GM21360 (cell line): ENCODE data around the gene AHCYL1.

ENCODE experiments used
- ATAC-seq: cut with Tn5 transposase; IDR thresholded peaks from one replicate; pipeline ENCODE4 v1.9.1; 2021; ENCODE audit warnings: mild to moderate bottlenecking, moderate library complexity; ENCODE audit not compliant: unreplicated experiment

AHCYL1 gene

DNA sequence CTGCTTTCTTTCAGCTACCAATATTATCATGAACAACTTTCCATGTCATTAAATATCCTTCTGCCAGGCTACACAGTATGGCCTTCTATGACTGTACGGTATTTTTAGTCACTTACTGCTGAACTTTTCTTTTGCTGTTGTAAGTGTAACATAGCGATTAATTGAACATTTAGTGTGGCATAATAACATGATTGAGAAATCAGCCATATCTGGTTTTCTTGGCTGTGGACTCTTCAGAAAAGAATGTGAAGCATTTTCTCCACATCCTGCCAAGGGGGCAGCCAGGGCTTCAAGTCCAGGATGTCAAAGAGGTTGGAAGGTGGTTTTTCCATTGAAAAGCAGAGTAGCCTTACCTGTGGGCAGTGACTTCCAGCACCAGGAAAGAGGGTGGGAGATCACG lies 8.8 kb upstream of the AHCYL1 start:
- no peak for ATAC-seq

DNA sequence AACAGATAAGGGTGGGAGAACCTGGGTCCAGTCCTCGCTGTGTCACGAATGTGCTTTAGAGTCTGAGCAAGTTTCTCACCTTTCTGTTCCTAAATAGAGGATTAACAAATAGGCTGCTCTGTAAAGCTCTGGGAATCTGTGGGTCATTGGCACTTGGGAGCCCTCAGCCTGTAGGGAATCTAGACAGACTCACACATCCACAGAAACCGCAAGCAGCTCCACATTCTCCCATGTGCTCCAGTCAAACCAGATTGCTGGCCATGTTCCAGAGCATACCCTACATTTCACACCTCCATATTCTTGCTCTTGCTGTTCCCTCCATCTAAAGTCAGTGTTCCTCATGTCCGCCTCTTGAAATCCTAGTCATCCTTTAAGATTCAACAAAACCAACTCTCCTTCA lies 7.8 kb upstream of the AHCYL1 start:
- ATAC-seq, result no peak

DNA sequence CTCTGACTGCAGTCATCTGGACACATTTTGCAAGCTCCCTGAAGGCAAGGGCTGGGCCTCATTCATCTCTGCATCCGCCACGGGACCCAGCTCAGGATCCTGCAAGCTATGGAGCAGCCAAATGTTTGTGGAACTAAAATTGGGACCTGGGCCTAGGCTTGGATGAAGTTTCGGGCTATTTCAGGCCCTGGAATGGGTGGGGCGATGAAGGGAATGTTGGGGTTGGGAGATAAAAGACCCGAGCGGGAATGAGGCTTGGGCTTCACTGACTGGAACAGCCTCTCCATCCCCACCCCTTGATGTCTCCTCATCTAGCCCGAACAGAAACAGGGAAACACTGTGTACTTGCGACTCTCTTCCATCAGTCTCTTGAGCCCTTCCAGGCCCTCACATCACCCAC lies 7.3 kb upstream of the AHCYL1 start:
- no peak for ATAC-seq

DNA sequence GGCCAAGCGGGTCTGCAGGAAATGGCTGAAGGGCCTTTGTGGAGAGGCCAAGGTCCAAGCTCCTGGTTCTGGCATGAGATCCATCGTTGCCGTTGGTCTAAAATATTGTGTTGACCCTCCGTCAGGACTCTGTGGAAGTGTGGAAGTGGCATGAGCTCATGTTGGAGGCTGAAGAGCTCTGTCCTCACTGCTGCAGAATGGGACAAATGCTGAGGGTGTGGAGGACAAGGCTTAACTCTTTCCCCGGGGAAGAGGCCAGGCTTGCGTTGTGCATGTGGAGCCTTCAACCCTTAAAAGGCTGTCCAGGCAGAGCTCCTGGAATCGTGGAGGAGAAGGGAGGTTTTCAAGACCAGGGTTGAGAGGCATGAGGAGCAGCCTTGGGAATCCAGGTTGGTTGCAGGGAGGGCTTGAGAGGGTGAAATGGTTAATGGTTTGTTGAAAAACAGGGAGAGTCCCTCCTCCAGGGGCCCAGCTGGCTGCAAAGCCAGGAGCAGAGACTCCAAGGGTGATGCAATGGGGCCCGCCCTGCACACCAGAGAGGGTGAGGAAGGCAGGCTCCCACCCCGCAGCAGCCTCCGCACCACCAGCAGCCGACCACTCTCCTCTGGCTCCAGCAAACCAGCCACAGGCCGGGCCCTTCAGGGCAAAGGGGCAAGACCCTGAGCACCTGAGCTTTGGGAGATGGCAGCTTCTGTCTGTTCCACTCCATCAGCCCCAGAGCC lies 6.7 kb upstream of the AHCYL1 start:
- no peak for ATAC-seq

DNA sequence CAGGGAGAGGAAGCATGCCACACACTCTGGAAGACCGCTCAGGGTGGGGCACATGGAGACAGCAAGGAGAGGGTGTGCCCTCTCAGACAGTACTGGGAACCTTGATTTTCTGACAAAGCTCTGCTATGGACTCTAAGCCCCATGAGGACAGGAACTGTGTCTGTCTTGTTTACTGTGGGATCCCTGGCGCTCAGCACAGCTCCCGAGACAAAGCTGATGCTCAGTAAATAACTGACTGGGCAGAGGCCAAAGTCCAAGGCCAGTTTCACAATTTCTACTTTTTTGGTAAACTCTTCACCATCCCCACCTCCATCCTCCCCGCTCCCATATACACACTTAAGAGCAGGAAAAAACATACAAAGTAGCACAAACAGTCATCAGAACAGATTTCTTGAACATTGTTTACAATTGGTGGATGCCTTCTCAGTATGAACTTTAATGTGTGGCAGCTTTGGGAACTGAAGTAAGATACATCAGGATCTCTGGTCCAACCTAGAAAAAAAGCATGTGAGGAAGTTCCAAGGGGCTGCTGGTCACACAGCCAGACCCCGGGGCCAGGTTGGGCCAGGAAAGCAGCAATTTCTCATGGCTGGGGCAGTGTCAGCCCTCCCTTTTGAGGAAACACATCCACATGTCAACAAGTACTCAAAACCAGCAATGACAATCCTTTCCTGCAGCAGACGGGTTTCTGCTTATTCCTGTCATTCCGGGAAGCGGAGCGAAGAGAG lies 5.6 kb upstream of the AHCYL1 start:
- ATAC-seq, result no peak

DNA sequence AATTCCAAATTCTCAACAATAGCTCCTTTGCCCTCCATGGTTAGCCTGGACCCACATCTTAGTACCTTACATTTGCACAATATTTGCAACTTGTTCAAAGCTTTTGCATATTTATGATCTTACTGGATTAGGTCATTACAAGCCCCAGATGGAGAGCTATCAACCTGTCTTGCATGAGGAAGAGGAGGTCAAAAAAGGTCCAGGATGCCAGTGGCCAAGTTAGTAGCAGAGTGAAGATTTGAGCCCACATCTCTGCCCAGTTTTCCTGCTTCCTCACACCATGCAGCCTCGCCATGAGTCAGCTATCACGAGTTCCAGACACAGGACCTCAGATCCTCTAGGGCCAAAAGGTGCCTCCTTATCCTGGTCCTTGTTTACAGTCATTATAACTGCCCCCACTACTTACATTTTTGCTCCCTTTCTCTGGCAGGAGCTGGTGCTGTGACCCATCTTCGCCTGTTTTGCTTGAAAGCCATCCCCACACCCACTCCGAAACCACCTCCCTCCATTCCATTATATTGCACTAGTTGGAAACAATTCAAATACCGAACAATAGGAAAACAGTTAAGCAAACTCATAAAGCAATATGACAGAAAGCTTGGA lies 5.0 kb upstream of the AHCYL1 start:
- no peak for ATAC-seq

DNA sequence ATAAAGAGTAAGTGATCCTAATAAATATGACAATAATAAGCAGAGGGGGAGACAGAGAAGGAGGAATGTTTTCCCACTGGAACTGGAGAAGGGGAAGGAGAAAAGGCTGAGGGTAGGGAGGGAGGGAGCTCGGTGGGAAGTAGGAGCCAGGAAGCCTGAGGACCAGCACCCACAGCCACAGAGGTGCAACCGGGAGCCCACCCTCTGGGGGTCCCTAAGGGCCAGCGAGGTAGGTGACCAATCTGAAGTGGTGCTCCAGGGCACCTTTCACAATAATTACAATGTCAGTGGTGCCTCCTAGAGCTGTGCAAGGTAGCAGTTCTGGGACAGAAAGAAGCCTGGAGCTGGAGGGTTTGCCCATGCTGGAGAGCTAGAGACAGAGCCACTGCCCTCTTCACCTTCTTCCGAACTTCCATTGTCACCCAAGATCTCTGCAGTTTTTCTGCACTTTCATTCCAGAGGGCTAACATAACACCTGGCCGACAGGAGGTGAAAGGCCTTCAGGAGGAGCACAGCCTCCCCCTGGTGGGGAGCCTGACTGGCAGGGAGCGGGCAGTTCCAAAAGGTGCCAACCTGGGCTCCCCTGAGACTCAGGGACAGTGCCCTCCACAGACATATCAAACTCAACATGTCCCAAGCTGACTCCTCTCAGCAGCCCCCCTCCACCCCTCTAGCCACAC lies 4.1 kb upstream of the AHCYL1 start:
- ATAC-seq, result no peak

DNA sequence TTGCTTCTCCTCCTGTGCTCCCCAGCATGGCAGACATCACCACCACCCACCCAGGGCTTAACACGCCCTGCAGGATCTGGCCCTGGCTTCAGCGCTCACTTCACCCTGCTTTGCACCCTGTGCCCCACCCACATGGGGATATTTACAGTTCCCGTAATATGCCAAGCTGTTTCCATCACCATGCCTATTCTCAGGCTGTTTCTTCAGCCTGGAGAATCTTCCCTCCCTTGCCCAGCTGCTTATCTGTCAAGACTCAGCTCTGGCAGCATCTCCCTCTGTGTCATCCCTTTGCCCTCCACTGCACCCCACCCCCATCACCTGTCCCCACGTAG lies 3.6 kb upstream of the AHCYL1 start:
- no peak for ATAC-seq

DNA sequence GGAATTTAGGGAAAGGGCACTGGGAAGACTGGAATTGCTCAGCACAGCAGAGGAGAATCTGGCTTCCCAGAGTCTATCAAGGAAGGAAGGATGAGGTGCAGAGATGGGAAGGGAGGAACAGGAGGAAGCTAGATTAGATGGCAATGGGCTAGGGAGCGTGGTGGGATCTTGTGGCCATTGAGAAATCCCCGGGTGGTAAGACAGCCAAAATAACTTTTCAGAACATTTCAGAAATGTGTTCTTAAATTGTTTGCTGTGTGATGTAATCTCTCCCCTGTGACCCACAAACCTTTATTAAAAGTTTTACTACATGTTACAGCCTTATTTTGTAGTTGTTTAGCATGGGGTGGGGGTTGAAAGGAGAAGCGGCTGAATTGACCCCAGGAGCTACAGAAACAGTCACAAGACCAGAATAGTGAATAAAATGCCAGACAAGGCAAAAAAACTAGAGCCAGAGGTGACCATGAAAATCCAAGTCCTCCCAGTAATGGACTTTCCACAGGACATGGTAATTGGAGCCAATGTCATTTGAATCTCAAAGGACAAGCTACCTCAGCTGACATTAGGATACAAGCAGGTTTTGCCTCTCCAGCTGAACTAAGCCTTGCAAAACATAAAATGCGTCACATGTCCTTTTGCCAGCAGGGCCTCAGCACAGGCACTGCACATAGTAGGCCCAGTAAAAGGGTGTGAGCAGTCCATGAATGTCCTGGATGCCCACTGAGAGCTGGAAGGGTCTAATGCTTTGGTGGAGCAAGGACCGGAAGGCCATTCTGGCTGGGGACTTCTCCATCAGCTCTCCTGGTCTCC lies 980 bp upstream of the AHCYL1 start:
- no peak for ATAC-seq

DNA sequence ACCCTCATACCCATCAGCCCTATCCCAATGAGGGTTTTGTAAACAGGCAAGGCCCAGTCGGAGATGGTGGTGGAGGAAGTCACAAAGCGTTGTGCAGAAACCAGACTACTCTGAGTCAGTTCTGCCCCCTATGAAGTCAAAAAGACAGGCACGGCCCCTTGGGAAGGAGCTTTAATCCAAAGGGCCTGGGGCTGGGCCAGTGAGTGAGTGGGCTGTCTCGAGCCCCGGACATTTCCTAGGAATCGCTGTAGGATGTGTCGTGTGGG lies 442 bp upstream of the AHCYL1 start:
- no peak for ATAC-seq

DNA sequence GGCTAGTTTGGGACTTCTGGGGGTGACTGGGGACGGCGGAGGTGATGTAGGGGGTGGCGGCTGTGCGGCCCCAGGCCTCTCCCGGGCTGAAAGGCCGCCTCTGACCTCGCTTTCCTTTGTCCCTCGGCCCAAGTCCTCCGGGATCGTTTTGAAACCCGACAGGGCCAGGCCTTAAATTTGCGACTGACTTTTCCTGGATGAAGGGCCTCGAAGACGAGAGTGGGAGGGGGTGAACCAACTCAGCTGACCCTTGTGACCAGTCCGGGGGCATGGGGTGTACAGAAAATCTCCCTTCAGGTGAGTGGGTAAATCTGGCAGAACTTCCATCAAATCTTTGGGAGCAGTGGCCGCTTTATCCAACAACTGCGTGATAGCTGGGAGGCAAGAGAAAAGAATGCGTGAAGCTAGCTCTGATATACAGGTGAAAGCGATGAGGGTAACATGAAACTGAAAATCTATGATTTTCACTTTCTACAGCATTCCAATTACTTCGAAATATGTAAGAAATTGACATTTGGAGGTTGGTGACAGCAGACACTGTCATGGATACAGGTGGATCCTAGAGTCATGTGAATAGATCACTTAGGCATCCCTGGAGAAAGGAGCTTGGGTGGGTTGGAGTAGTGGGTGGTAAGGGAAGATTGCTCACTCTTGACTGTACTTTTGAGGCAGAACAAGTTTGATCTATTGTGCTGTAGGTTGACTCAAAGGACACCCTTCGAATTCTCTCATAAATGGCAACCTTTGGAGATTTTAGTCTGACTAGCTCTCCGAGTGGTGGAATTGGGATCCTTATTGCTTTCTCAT lies 885 bp downstream of the AHCYL1 start:
- ATAC-seq, result no peak

DNA sequence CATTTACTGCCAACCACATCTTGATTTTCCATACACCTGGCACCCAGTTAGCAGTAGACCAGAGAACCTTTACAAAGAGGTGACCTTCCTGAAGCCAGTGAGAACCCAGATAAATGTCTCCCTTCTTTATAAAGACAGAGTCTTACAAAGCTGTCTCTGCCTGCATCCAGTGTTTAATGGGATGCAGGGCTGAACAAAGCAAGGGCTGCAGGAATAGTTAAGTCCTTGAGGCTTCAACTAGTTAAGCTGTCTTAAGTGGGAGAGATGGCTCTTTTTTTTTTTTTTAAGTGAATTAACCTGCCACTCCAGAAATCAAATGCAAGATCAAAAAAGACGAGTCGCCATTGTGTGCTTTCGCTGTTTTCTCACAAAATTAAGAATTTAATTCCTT lies 1.5 kb downstream of the AHCYL1 start:
- ATAC-seq, result no peak

DNA sequence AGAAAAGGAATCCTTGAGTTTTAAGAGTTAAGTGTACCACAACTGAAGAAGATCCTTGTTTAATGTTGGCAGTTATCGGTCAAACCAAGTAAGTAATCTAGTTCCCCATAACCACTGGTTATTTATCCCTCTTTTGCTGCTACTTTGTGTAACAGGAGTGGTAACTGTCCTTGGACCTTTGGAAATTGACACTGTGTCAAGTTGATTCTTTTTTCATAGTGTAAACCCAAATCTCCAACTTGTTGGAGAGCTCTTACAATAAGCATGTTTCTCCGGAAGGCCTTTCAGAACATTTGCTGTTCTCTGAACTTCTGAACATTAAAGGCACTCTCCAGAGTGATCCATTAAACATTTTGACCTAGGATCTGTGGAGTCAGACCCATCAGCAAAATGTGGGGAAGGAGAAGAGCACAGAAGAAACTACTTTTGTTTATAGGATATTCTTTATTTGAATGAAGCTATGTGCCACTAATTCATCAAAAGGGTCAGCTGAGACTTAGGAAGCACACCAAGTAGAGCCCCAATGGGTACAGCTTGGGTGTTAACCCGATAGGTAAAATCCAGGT lies 3.9 kb downstream of the AHCYL1 start:
- ATAC-seq, result no peak

DNA sequence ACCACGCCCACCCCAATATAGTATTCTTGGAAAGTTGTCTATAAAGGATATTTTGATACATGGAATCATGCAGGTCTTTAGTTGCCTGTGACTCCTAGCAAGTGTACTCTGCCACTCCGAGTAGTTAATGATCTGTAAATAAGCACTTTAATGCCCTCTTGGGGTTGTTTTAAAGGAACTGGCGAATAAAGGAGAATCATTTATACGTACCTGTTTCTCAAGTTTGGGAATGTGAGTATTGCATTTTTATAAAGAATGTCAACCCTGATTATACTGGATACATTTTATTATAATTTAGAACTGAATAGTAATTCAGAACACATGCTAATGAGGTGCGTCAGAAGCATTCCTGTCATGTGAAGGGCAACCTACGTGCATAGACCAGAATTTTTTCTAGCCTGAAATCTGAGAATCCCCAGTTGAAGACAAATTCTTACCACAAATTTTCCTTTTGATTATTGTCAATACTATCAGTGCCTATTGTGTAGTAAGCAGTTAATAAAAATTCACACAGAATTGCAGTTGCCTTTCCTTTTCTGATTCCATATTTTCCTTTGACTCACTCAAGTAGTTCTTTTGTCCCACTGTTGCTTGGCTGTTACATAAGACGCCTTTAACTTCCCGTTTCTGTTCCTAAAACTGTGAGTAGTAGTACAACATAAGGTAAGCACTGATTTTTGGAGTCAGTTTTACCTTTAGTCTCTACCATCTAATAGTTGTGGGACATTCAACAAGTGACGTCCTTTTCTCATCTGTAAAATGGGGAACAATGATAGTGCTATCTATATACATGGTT lies 5.1 kb downstream of the AHCYL1 start:
- ATAC-seq, result no peak

DNA sequence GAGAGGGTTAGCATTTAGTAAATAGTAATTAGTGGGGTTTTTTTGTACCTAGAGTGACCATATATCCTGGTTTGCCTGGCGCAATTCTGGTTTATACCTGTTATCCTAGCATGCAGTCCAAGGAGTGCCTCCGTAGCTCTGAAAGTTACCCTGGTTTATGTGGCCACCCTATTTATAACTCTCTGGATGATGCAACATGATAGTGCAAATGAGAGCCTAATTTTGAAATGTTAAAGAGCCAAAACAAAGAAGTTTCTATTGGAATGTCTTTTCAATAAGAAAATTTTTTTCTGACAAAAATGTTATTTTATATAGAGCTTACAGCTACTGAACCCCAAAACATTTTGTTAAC lies 5.7 kb downstream of the AHCYL1 start:
- ATAC-seq, result no peak

DNA sequence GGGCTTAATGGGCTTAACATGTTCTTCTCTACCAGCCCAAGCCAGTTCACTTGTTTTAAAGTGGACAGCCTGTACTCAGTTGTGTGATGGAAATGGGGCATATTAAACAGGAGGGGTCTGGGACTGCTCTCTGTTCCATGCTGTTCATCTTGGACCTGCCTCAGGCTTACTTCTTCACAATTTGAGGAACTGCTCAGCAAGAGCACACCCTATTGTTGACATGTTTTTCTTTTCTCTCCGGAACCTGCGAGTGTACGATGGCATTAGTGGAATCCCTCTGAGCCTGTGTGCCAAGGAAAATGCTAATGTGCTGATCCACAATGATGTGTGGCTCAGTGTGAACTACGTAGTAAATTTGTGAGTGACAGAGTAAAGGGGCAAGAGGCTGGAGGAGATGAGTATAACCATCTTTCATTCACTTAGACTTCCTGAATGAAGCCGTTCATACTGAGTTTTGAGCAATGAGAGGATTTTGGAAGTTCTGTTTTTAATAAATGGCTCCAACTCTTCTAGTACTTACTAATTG lies 6.9 kb downstream of the AHCYL1 start:
- ATAC-seq, result no peak

DNA sequence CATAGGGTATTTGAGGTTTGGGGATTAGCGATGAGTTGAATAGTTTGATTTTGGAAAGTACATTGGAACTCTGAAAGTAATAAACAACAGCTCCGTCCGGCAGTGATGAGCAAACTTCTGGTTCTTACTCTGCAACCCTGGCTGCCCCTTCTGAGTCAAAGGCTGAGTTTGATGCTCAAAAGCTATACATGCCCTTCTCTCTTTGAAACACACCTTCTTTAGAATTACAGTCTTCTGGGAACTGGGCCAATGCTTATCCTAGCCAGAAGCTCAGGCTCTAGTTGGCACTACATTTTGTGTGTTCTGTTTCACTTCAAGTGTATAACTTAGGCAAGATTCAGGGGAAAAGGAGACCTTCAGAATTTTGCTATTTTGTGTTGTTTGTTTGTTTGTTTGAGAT lies 9.3 kb downstream of the AHCYL1 start:
- ATAC-seq, result no peak

DNA sequence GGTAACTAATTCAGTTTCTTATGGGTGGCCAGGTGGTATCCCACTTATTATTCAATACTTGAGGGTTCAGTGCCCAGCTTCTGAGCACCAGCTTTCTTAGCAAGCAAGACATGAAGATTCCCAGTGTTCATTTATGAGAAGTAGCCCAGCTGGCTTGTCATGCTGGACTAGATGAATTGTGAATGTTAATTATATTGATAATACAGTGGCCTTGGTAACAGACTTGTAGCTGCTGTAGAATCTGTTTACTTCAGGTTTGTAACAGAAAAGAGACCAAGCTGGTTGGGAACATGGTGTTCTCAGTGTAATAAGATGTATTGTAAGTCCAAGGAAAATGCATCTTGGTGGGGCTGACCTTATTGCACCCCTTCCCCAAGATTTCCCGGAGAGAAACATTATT lies 10.1 kb downstream of the AHCYL1 start:
- ATAC-seq, result no peak

DNA sequence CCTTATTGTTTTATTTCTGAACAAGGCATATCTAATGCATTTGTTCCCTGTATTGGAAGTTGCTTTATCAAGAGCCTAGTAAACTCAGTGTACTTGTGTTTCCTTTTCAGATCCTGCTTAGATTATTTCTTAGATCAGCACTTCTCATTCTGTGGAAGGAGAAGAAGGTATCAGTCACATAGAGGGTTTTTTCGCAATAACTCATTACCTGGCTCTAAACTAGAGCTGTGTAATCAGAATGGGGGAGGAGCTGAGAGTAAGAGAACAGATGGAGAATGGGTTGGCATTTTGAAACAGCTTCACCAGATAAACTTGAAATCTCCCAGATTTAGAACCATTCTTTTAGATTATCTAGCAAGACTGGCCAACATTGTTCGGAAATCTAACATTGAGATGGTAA lies 11.0 kb downstream of the AHCYL1 start:
- no peak for ATAC-seq
